Activated gamma-delta T cell treated with Interleukin-2 at 50 U/mL for 16 hours (primary cell): ENCODE measurements around the gene SUSD5.
"Not testable (repeated sequence)": the region's sequence is repeated elsewhere in the genome, so short reads cannot be mapped to it uniquely, and the experiment has no call there.

ENCODE experiments used
- DNase-seq: peaks from one replicate; pipeline ENCODE4 v3.0.0-alpha.2; 2020

SUSD5 gene

GRCh38 chr3:33146791-33147445, 71.7 kb downstream of the SUSD5 start:
- DNase-seq = no peak

GRCh38 chr3:33145901-33146580, 72.6 kb downstream of the SUSD5 start:
- no peak for DNase-seq

GRCh38 chr3:33145221-33145900, 73.2 kb downstream of the SUSD5 start:
- no peak for DNase-seq

- no peak for DNase-seq
Observed at GRCh38 chr3:33144433-33144832, 74.2 kb downstream of the SUSD5 start.

- no peak for DNase-seq
Observed at GRCh38 chr3:33141006-33141405, 77.6 kb downstream of the SUSD5 start.

GRCh38 chr3:33139996-33140395, 78.6 kb downstream of the SUSD5 start:
- no peak for DNase-seq

- DNase-seq = not testable (repeated sequence)
Observed at GRCh38 chr3:33139006-33139623, 79.5 kb downstream of the SUSD5 start.

- DNase-seq = no peak
Observed at GRCh38 chr3:33137691-33138090, 80.9 kb downstream of the SUSD5 start.

GRCh38 chr3:33134026-33134625, 84.5 kb downstream of the SUSD5 start:
- DNase-seq = no peak

- DNase-seq = no peak
Observed at GRCh38 chr3:33132019-33132360, 86.6 kb downstream of the SUSD5 start.

GRCh38 chr3:33131331-33132018, 87.1 kb downstream of the SUSD5 start:
- peak; percentile 23 for DNase-seq

- no peak for DNase-seq
Observed at GRCh38 chr3:33130144-33130543, 88.5 kb downstream of the SUSD5 start.

- DNase-seq = no peak
Observed at GRCh38 chr3:33128706-33129105, 89.9 kb downstream of the SUSD5 start.

GRCh38 chr3:33125840-33126239, 92.8 kb downstream of the SUSD5 start:
- no peak for DNase-seq

GRCh38 chr3:33124638-33125037, 94.0 kb downstream of the SUSD5 start:
- DNase-seq = no peak

GRCh38 chr3:33122991-33123390, 95.6 kb downstream of the SUSD5 start:
- DNase-seq = no peak

GRCh38 chr3:33119891-33120290, 98.7 kb downstream of the SUSD5 start:
- DNase-seq = no peak

GRCh38 chr3:33117461-33117860, 101.1 kb downstream of the SUSD5 start:
- no peak for DNase-seq

GRCh38 chr3:33115024-33115768, 103.4 kb downstream of the SUSD5 start:
- no peak for DNase-seq

GRCh38 chr3:33114622-33115023, 104.0 kb downstream of the SUSD5 start:
- no peak for DNase-seq

- DNase-seq = peak; percentile 87
Observed at GRCh38 chr3:33113772-33114621, 104.6 kb downstream of the SUSD5 start, which contains the start of gene CRTAP. Gene CRTAP, plus strand, starts transcription at chr3:33114014. Its CDS starts 64 bp downstream, at chr3:33114078.
